GM18520 (cell line): Measurements from ENCODE around the gene HECW1.
"Not testable (repeated sequence)": the region's sequence is repeated elsewhere in the genome, so short reads cannot be mapped to it uniquely, and the experiment has no call there.

ENCODE experiments used
- ATAC-seq: cut with Tn5 transposase; IDR thresholded peaks from one replicate; pipeline ENCODE4 v1.9.1; 2021; ENCODE audit not compliant: unreplicated experiment

The HECW1 gene

GRCh38 chr7:43201912-43202311 lies 89.5 kb downstream of the HECW1 start:
- ATAC-seq, result no peak

GRCh38 chr7:43204081-43204480 lies 91.6 kb downstream of the HECW1 start:
- ATAC-seq, result no peak

- no peak for ATAC-seq
These were observed 92.8 kb downstream of the HECW1 start for GRCh38 chr7:43205171-43205795.

- no peak for ATAC-seq
These were observed 95.8 kb downstream of the HECW1 start for GRCh38 chr7:43208242-43208641.

GRCh38 chr7:43210539-43210938 lies 98.1 kb downstream of the HECW1 start:
- ATAC-seq, result not testable (repeated sequence)

GRCh38 chr7:43211286-43211685 lies 98.8 kb downstream of the HECW1 start:
- ATAC-seq, result no peak

- ATAC-seq, result no peak
These were observed 99.2 kb downstream of the HECW1 start for GRCh38 chr7:43211693-43212092.

GRCh38 chr7:43212921-43213320 lies 100.5 kb downstream of the HECW1 start:
- ATAC-seq, result no peak

GRCh38 chr7:43215061-43215460 lies 102.6 kb downstream of the HECW1 start:
- no peak for ATAC-seq

- no peak for ATAC-seq
These were observed 104.6 kb downstream of the HECW1 start for GRCh38 chr7:43217055-43217454.

GRCh38 chr7:43218901-43219300 lies 106.5 kb downstream of the HECW1 start:
- ATAC-seq, result not testable (repeated sequence)

- no peak for ATAC-seq
These were observed 107.8 kb downstream of the HECW1 start for GRCh38 chr7:43220250-43220649.

- no peak for ATAC-seq
These were observed 108.3 kb downstream of the HECW1 start for GRCh38 chr7:43220742-43221141.

GRCh38 chr7:43229801-43230200 lies 117.4 kb downstream of the HECW1 start:
- ATAC-seq, result no peak

- ATAC-seq, result no peak
These were observed 119.9 kb downstream of the HECW1 start for GRCh38 chr7:43232366-43232765.

GRCh38 chr7:43234073-43234472 lies 121.6 kb downstream of the HECW1 start:
- no peak for ATAC-seq

GRCh38 chr7:43234968-43235367 lies 122.5 kb downstream of the HECW1 start:
- no peak for ATAC-seq

- ATAC-seq, result no peak
These were observed 128.1 kb downstream of the HECW1 start for GRCh38 chr7:43240565-43240964.

GRCh38 chr7:43242628-43243255 lies 130.3 kb downstream of the HECW1 start:
- no peak for ATAC-seq

- ATAC-seq, result no peak
These were observed 131.8 kb downstream of the HECW1 start for GRCh38 chr7:43244232-43244631.

- no peak for ATAC-seq
These were observed 132.3 kb downstream of the HECW1 start for GRCh38 chr7:43244784-43245183.

GRCh38 chr7:43247757-43248156 lies 135.3 kb downstream of the HECW1 start:
- ATAC-seq, result no peak

- ATAC-seq, result no peak
These were observed 136.1 kb downstream of the HECW1 start for GRCh38 chr7:43248553-43248952.
